SK-N-SH (cell line): ENCODE measurements around the gene MARK4. TPM values are rescaled to one million over a fixed set of nuclear protein-coding genes. Genes with fewer than 3 reads are reported as not detected.

Experiments used
- CTCF ChIA-PET: fragments of 300-600, 350-600 bp; formaldehyde crosslinking; extraction: SDS; loops from one replicate; lab custom pipeline; 2021; lab: Yijun Ruan, JAX
- POLR2A ChIA-PET: fragments of 350-600 bp; sonication (Branson Sonifier 250); formaldehyde crosslinking; extraction: SDS; loops from one replicate; lab custom pipeline; 2020; ENCODE audit warnings: antibody characterized with exemption, inconsistent platforms; lab: Yijun Ruan, JAX
- DNase-seq: peaks from one replicate; pipeline ENCODE4 v3.0.0; 2012
- H2AFZ ChIP-seq: fragments of 200-600 bp; sonication (generic); 2 replicates; pipeline ENCODE4 v1.8.1; 2016; ENCODE audit warnings: antibody characterized with exemption, mild to moderate bottlenecking, low read depth
- H3F3A ChIP-seq: fragments of 200-600 bp; sonication (generic); replicated peaks from 2 replicates; pipeline ENCODE3; 2016; ENCODE audit warnings: antibody characterized with exemption, mild to moderate bottlenecking; ENCODE audit not compliant: insufficient read depth
- H3K27ac ChIP-seq, 2 experiments: fragments of 200-500 bp in 1 of 2; fragments of 200-600 bp in 1 of 2; sonication (Bioruptor generic) in 1 of 2; sonication (generic), shearing (Covaris generic) in 1 of 2; 2 replicates each; pipeline versions ENCODE4 v1.5.1 to v1.6.1; 2014 to 2016; ENCODE audit warnings: low read depth in 2 of 2, inconsistent platforms in 1 of 2, low read length in 1 of 2, mild to moderate bottlenecking in 1 of 2, mixed read lengths in 1 of 2
- H3K27me3 ChIP-seq: fragments of 200-600 bp; sonication (generic), shearing (Covaris generic); 2 replicates; pipeline ENCODE4 v1.6.1; 2016; ENCODE audit warnings: mixed run types; ENCODE audit not compliant: insufficient read depth
- H3K36me3 ChIP-seq, 2 experiments: fragments of 200-500 bp in 1 of 2; fragments of 200-600 bp in 1 of 2; sonication (Bioruptor generic) in 1 of 2; sonication (generic) in 1 of 2; replicated peaks in 1 of 2; 2 replicates each; pipeline versions ENCODE3 to v1.5.1; 2014 to 2016; ENCODE audit warnings: low read length in 1 of 2, mild to moderate bottlenecking in 1 of 2; ENCODE audit not compliant: insufficient read depth in 2 of 2, control insufficient read depth in 1 of 2
- H3K4me1 ChIP-seq, 2 experiments: fragments of 200-500 bp in 1 of 2; fragments of 200-600 bp in 1 of 2; sonication (Bioruptor generic) in 1 of 2; sonication (generic), shearing (Covaris generic) in 1 of 2; 2 replicates each; pipeline versions ENCODE4 v1.5.1 to v1.6.1; 2014 to 2016; ENCODE audit warnings: low read depth in 1 of 2, low read length in 1 of 2, mixed run types in 1 of 2; ENCODE audit not compliant: insufficient read depth in 2 of 2, control insufficient read depth in 1 of 2
- H3K4me2 ChIP-seq: fragments of 200-600 bp; sonication (generic), shearing (Covaris generic); 2 replicates; pipeline ENCODE4 v1.6.1; 2017; ENCODE audit warnings: mixed run types
- H3K4me3 ChIP-seq, 2 experiments: fragments of 200-500 bp in 1 of 2; fragments of 200-600 bp in 1 of 2; sonication (Bioruptor generic) in 1 of 2; sonication (generic), shearing (Covaris generic) in 1 of 2; 2 replicates each; pipeline versions ENCODE4 v1.5.1 to v1.8.1; 2014 to 2016; ENCODE audit warnings: low read depth in 2 of 2, inconsistent platforms in 1 of 2, low read length in 1 of 2, mild to moderate bottlenecking in 1 of 2, mixed read lengths in 1 of 2, moderate library complexity in 1 of 2
- H3K79me2 ChIP-seq: fragments of 200-600 bp; sonication (generic); 2 replicates; pipeline ENCODE4 v1.8.1; 2017; ENCODE audit warnings: mild to moderate bottlenecking; ENCODE audit not compliant: insufficient read depth
- H3K9ac ChIP-seq: fragments of 200-600 bp; sonication (generic); 2 replicates; pipeline ENCODE4 v1.6.1; 2017; ENCODE audit warnings: mixed run types
- H3K9me2 ChIP-seq: fragments of 200-600 bp; sonication (generic); 2 replicates; pipeline ENCODE4 v1.6.1; 2017; ENCODE audit warnings: mixed run types
- H3K9me3 ChIP-seq: fragments of 200-600 bp; sonication (generic); 2 replicates; pipeline ENCODE4 v1.6.1; 2017; ENCODE audit warnings: mixed run types, mild to moderate bottlenecking, moderate library complexity
- H4K20me1 ChIP-seq: fragments of 200-600 bp; sonication (generic); 2 replicates; pipeline ENCODE4 v1.6.1; 2017; ENCODE audit warnings: mild to moderate bottlenecking, mixed run types; ENCODE audit not compliant: insufficient read depth
- EZH2phosphoT487 ChIP-seq: fragments of 200-600 bp; sonication (generic); IDR thresholded peaks from 2 replicates; pipeline ENCODE4 v1.6.1; 2017; ENCODE audit warnings: low read depth, mixed run types, mild to moderate bottlenecking, antibody characterized with exemption, moderate library complexity, borderline replicate concordance
- FOSL2 ChIP-seq: IDR thresholded peaks from 2 replicates; pipeline ENCODE4 v1.4.0; 2012; ENCODE audit warnings: low read depth, mild to moderate bottlenecking, moderate library complexity, borderline replicate concordance
- FOXJ3 ChIP-seq: sonication (generic); formaldehyde crosslinking; IDR thresholded peaks from 2 replicates; pipeline ENCODE4 v1.5.1; 2020; ENCODE audit warnings: mild to moderate bottlenecking, missing genetic modification reagents
- RAD21 ChIP-seq: IDR thresholded peaks from 2 replicates; pipeline ENCODE4 v1.6.1; 2012; ENCODE audit warnings: mild to moderate bottlenecking, low read length
- RFX5 ChIP-seq: IDR thresholded peaks from 2 replicates; pipeline ENCODE4 v1.6.1; 2012; ENCODE audit warnings: mild to moderate bottlenecking, improper control_type of control experiment, low read length
- RXRA ChIP-seq: IDR thresholded peaks from 2 replicates; pipeline ENCODE4 v1.4.0; 2012; ENCODE audit warnings: low read depth, mild to moderate bottlenecking, borderline replicate concordance
- YY1 ChIP-seq: IDR thresholded peaks from 2 replicates; pipeline ENCODE4 v1.4.0; 2012; ENCODE audit warnings: low read depth, mild to moderate bottlenecking
- ZBTB33 ChIP-seq: IDR thresholded peaks from 2 replicates; pipeline ENCODE4 v1.4.0; 2012; ENCODE audit warnings: low read depth, borderline replicate concordance
- WGBS: methylation state at CpG from one replicate; pipeline ENCODE4 v1.1.6; 2017; ENCODE audit warnings: low lambda C conversion rate; 5-methylcytosine and 5-hydroxymethylcytosine counted together
- polyA plus RNA-seq, 3 experiments: library from polyadenylated mRNA; depleted of rRNA; stranded (reverse); fragments of >200 nt; gene quantifications; 2 replicates each; pipeline ENCODE4 v1.2.3, GENCODE V29; 2012
- TF ChIP-seq, protein P1 (sequence below): fragments of 200-600 bp; sonication (generic); IDR thresholded peaks from 2 replicates; pipeline ENCODE4 v1.6.1; 2017; ENCODE audit warnings: antibody characterized with exemption, mild to moderate bottlenecking, moderate library complexity
- TF ChIP-seq, protein P2 (sequence below): IDR thresholded peaks from 2 replicates; pipeline ENCODE4 v1.4.0; 2012; ENCODE audit warnings: low read depth, borderline replicate concordance

Gene MARK4
- polyA plus RNA-seq, 1 of the 3 experiments (the other 2 are of a cell fraction), result 16.3 TPM

DNA sequence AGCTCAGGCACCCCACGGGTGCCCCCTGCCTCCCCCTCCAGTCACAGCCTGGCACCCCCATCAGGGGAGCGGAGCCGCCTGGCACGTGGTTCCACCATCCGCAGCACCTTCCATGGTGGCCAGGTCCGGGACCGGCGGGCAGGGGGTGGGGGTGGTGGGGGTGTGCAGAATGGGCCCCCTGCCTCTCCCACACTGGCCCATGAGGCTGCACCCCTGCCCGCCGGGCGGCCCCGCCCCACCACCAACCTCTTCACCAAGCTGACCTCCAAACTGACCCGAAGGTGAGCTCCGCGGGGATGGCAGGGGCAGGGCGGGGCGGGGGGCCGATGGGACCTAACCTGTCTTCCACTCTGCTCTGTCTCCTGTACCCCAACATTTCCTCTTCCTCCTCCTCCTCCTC lies 46.6 kb downstream of the MARK4 start:
- Histone ChIP-seq H3K36me3 (peaks cover 0 to 19% of the 10 kb centered on the region in 2 experiments), H3K79me2 (no peaks in the 10 kb centered on the region), H3K4me2 (no peak overlapping the region), H2AFZ (no peak overlapping the region), H3K4me1 (no peaks in the 10 kb centered on the region), H3K9ac (no peak overlapping the region), H3K27ac (no peak overlapping the region), H3K4me3 (no peak overlapping the region), H3K27me3 (no peaks in the 10 kb centered on the region), H3K9me3 (no peaks in the 10 kb centered on the region), H3K9me2 (no peaks in the 10 kb centered on the region), H3F3A (peaks cover 5% of the 10 kb centered on the region), H4K20me1 (no peaks in the 10 kb centered on the region)
- ChIA-PET POLR2A (no interaction called here), CTCF (no interaction called here)
- no peak for TF ChIP-seq RXRA
- no peak for TF ChIP-seq EZH2phosphoT487
- no peak for TF ChIP-seq ZBTB33
- TF ChIP-seq, protein P1, sequence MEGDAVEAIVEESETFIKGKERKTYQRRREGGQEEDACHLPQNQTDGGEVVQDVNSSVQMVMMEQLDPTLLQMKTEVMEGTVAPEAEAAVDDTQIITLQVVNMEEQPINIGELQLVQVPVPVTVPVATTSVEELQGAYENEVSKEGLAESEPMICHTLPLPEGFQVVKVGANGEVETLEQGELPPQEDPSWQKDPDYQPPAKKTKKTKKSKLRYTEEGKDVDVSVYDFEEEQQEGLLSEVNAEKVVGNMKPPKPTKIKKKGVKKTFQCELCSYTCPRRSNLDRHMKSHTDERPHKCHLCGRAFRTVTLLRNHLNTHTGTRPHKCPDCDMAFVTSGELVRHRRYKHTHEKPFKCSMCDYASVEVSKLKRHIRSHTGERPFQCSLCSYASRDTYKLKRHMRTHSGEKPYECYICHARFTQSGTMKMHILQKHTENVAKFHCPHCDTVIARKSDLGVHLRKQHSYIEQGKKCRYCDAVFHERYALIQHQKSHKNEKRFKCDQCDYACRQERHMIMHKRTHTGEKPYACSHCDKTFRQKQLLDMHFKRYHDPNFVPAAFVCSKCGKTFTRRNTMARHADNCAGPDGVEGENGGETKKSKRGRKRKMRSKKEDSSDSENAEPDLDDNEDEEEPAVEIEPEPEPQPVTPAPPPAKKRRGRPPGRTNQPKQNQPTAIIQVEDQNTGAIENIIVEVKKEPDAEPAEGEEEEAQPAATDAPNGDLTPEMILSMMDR, result no peak
- no peak for TF ChIP-seq FOSL2
- TF ChIP-seq RFX5, result no peak
- TF ChIP-seq YY1, result no peak
- DNase-seq, result no peak
- 97% methylated on average over 10 of the region's 18 CpGs for WGBS

DNA sequence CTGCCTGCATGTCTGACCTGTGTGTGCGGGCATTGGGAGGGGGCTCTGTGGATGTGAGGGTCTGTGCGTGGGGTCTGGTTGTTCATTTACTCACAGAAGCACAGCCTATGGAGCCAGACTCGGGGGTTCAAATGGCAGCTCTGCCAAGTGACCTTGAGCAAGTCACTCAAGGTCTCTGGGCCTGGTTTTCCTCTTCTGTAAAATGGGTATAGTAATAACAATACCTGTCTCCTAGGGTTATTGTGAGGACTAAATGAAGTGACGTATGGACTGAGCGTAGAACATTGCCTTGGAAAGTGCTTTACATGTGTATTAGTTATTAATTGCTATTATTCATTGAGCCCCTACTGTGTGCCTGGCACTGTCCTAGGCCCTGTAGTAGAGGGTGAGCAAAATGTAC lies 47.2 kb downstream of the MARK4 start:
- DNase-seq, result no peak
- Histone ChIP-seq H3K27me3 (no peaks in the 10 kb centered on the region), H3K9me3 (no peaks in the 10 kb centered on the region), H3K4me2 (no peak overlapping the region), H3K36me3 (peaks cover 0 to 13% of the 10 kb centered on the region in 2 experiments), H3K9ac (no peak overlapping the region), H3K9me2 (no peaks in the 10 kb centered on the region), H4K20me1 (no peaks in the 10 kb centered on the region), H3F3A (peaks cover 5% of the 10 kb centered on the region), H3K27ac (no peak overlapping the region), H3K4me3 (no peak overlapping the region), H2AFZ (no peak overlapping the region), H3K4me1 (no peaks in the 10 kb centered on the region), H3K79me2 (no peaks in the 10 kb centered on the region)
- 97% methylated on average over 4 of the region's 5 CpGs for WGBS
- no peak for TF ChIP-seq RAD21
- no peak for TF ChIP-seq FOXJ3 (CRISPR knock-in tag)
- TF ChIP-seq, protein P2, sequence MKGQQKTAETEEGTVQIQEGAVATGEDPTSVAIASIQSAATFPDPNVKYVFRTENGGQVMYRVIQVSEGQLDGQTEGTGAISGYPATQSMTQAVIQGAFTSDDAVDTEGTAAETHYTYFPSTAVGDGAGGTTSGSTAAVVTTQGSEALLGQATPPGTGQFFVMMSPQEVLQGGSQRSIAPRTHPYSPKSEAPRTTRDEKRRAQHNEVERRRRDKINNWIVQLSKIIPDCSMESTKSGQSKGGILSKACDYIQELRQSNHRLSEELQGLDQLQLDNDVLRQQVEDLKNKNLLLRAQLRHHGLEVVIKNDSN, result no peak
- TF ChIP-seq ZBTB33, result no peak
- ChIA-PET POLR2A (no interaction called here), CTCF (no interaction called here)
